Body of pancreas (tissue), 4 donors: ENCODE results near the gene SNX1.

Experiments used
- POLR2A ChIP-seq, 3 donors: fragments of 450-650 bp; IDR thresholded peaks; one replicate each; pipeline ENCODE4 v1.6.1; 2016; ENCODE audit warnings: antibody characterized with exemption in 3 of 3, mild to moderate bottlenecking in 2 of 3
- TF ChIP-seq, protein P1 (sequence below), 7 experiments: fragments of 450-650 bp in 4 of 7; fragments of 200-600 bp in 3 of 7; sonication (generic) in 3 of 7; IDR thresholded peaks; one replicate each; pipeline ENCODE4 v1.5.1; 2016 to 2019; ENCODE audit warnings: antibody characterized with exemption in 7 of 7

DNA sequence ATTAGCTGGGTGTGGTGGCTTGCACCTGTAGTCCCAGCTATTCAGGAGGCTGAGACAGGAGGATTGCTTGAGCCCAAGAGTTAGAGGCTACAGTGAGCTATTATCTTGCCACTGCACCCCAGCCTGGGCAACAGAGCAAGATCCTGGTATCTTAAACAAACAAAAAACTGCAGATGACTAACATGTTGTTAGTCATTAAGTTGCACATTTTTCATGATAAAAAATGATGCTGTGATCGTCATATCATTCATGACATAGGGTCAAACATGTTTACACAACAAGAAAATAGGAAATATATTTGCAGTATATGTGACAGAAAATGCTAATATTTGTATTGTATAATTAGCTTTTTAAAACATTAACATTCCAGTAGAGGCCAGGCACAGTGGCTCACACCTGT lies 29.3 kb upstream of the SNX1 start:
- TF ChIP-seq POLR2A (IDR thresholded peaks at IDR 0.05): no peak
- TF ChIP-seq, protein P1, sequence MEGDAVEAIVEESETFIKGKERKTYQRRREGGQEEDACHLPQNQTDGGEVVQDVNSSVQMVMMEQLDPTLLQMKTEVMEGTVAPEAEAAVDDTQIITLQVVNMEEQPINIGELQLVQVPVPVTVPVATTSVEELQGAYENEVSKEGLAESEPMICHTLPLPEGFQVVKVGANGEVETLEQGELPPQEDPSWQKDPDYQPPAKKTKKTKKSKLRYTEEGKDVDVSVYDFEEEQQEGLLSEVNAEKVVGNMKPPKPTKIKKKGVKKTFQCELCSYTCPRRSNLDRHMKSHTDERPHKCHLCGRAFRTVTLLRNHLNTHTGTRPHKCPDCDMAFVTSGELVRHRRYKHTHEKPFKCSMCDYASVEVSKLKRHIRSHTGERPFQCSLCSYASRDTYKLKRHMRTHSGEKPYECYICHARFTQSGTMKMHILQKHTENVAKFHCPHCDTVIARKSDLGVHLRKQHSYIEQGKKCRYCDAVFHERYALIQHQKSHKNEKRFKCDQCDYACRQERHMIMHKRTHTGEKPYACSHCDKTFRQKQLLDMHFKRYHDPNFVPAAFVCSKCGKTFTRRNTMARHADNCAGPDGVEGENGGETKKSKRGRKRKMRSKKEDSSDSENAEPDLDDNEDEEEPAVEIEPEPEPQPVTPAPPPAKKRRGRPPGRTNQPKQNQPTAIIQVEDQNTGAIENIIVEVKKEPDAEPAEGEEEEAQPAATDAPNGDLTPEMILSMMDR (IDR thresholded peaks at IDR 0.05): no peak
